Tibial nerve (tissue), 3 donors: ENCODE data around the gene ASXL3.

ENCODE experiments used
- POLR2A ChIP-seq, 2 donors: fragments of 450-650 bp; IDR thresholded peaks; one replicate each; pipeline ENCODE4 v1.6.1; 2017; ENCODE audit warnings: antibody characterized with exemption in 2 of 2, mild to moderate bottlenecking in 2 of 2, moderate library complexity in 2 of 2
- TF ChIP-seq, protein P1 (sequence below), 5 experiments: fragments of 200-600 bp in 3 of 5; fragments of 450-650 bp in 2 of 5; sonication (generic) in 3 of 5; IDR thresholded peaks; one replicate each; pipeline ENCODE4 v1.5.1; 2016 to 2019; ENCODE audit warnings: antibody characterized with exemption in 5 of 5, mild to moderate bottlenecking in 3 of 5, moderate library complexity in 2 of 5

DNA sequence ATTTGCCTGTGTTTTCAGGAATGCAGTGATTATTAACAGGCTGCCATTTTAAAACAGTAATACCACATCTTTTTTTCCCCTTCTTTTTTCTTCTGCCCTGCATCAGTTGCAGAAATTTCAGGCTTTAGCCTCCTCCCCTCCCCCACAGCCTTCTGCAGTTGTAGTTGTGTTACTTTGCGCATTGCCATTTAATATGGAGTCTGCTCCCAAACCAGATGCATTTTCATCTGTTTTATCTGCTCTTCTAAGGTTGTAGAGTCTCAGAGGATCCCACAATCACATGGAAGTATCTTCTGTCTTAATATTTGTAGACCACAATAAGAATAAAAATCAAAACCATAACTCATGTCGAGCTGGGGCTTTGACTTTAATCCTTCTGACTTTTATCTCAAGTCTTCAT, 3.8 kb downstream of the ASXL3 start:
- TF ChIP-seq, protein P1, sequence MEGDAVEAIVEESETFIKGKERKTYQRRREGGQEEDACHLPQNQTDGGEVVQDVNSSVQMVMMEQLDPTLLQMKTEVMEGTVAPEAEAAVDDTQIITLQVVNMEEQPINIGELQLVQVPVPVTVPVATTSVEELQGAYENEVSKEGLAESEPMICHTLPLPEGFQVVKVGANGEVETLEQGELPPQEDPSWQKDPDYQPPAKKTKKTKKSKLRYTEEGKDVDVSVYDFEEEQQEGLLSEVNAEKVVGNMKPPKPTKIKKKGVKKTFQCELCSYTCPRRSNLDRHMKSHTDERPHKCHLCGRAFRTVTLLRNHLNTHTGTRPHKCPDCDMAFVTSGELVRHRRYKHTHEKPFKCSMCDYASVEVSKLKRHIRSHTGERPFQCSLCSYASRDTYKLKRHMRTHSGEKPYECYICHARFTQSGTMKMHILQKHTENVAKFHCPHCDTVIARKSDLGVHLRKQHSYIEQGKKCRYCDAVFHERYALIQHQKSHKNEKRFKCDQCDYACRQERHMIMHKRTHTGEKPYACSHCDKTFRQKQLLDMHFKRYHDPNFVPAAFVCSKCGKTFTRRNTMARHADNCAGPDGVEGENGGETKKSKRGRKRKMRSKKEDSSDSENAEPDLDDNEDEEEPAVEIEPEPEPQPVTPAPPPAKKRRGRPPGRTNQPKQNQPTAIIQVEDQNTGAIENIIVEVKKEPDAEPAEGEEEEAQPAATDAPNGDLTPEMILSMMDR (IDR thresholded peaks at IDR 0.05) = no peak
- no peak for TF ChIP-seq POLR2A (IDR thresholded peaks at IDR 0.05)
